Hippocampal formation (tissue), 2 donors: ENCODE results near the gene UTF1.
"Not testable (repeated sequence)": the region's sequence is repeated elsewhere in the genome, so short reads cannot be mapped to it uniquely, and the experiment has no call there.

Source experiments
- DNase-seq, 2 donors: peaks; one replicate each; lab custom pipeline; 2025; lab: John Stamatoyannopoulos, UW

Gene UTF1

DNA sequence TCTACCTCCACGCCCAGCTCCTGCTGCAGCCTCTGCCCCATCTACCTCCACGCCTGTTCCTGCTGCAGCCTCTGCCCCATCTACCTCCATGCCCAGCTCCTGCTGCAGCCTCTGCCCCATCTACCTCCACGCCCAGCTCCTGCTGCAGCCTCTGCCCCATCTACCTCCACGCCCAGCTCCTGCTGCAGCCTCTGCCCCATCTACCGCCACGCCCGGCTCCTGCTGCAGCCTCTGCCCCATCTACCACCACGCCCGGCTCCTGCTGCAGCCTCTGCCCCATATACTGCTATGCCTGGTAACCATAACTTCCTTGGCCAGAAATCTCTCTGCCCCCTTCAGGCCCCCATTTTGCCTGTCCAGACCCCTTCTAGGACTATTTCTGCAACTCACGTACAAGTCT lies 35.0 kb downstream of the UTF1 start:
- DNase-seq: not testable (repeated sequence)

DNA sequence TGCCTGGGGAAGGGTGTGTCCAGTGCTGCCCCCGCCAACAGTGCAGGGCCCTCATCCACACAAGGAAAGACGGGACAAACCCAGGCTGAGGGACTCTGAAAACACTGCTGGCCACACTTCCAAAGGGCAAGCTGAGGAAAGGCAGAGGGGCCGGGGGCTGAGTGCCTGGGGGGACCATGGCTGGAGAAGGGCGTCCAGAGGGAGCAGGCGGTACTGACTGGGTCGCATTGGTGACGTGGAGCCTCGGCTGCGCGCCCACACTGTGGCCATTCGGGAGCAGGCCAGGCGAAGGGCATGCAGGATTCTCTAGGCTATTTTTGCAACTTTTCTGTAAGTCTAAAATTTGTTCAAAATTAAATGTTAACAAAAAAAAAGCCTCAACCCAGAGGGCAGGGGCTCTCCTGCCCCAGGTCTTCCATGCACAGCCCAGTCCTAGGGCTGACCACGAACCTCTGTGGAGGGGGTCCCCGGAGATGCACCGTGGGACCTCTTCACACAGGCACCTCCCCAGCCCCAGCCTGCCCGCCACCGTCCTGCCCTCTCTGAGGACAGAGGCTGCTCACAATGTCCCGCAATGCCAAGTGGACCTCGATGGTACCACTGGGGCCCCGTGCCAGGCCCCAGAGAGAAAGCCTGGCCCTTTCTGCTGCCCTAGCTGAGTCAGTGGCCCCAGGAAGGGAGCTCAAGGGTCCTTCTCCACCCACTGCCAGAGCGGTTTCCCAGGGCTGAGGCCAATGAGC lies 36.2 kb downstream of the UTF1 start:
- no peak for DNase-seq

DNA sequence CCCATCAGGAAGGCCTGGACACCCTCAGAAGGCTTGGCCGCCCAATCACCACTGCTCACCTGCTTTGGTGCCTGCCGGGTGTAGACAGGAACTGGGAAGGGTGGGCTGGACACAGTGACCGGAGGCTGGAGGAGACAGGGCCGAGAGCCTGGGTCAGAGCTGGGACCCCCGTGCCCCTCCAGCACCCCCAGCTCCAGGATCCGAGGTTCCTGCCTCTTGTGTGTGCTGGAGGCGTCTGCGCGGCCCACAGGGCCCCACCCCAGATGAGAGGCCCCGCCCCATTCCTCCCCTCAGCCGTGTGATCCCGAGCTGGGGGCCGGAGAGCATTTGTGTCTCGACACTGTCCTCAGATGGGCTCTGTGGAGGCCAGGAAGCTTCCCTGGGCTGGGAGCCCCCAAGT lies 37.3 kb downstream of the UTF1 start:
- no peak for DNase-seq

DNA sequence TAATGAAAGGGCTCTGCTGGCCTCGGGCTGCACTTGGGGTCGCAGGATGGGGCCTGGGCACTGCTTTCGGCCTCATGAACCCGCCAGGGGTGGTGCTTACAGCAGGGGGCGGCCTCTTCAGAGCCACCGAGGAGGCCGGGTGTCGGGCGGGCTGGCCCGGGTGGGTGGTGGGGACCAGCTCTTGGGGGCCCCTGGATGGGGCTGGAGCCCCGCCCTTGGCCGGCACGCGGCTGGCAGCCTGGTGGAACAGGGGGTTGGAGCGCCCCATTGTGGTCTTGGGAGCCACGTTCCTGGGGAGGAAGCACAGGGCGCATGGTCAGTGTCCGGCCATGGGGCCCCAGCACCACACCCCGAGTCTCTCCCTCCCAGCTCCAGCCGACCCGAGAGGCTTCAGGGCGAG lies 37.8 kb downstream of the UTF1 start:
- no peak for DNase-seq

DNA sequence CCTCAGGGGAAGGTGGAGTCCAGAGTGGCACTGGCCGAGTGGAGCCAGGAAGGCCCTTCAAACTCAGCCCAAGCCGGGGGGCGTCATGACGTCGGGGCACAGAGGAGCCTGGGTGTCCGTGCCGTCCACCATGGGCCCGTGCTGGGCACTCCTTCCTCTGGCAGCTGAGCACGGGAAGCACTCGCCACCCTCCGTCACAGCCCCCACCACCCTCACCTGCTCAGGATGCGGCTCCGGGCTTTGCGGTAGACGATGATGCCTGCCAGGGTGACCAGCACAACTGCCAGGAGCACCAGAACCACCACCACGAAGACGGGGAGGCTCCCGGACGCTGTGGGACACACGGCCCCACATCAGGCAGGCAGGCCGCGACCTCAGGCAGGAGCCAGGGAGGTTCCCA lies 38.5 kb downstream of the UTF1 start:
- DNase-seq: no peak

DNA sequence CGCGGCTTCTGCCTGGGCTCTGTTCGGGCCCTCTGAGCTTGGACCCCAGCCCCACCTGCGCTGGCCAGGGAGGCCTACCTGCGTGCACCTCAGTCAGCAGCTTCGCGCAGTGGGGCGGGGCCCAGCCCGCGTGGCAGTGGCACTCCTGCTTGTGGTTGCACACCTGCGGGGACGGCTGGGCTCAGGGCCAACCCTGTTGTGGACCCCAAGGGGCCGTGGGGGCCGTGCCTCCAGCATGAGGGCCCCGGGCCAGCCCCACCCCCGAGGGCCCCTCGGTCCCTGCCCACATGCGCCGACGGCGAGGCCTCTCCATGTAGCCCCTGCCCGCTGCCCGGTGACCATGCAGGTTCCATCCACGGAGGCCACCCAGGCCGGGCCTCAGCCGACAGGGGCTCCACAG lies 39.4 kb downstream of the UTF1 start:
- no peak for DNase-seq

DNA sequence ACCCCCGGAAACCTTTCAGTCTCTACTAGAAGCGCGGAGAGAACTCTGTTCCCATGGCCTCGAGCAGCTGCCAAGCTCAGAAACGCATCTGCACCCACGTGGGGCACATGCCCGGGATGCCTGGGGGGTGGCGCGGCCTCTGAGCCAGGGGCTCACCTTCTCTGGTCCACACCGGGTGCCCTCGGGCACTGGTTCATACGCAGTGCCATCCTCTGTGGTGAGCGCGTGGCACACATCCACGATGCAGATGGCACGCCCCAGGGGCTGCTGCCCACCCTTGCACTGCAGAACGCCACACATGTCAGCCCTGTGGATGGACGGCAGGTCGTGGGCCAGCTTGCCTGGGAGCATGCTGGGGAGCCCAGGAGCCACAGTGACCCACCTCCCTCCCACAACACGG lies 40.2 kb downstream of the UTF1 start:
- DNase-seq: no peak

DNA sequence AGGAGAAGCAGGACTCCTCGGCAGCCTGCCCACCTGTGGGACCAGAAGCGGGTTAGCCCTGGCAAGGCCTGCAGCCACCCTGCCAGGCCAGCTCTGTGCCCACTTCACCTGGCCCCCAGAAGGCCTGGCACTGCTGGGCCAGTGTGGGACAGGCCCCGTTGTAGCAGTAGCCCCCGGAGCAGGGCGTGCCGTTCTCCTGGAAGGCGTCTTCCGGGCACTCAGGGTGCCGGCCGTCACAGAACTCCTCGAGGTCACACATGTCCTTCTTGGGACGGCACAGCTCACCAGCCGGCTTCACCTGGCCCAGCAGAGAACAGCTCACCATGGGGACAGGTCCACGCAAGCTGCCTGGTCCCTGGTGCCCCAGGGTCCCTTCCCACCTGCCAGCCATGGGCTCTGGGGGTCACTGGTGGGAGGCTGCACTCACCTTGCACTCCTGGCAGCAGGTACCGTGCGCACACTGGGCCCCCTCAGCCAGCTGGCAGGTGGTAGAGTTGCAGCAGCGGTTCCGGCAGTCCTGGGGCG lies 40.8 kb downstream of the UTF1 start:
- DNase-seq: no peak

DNA sequence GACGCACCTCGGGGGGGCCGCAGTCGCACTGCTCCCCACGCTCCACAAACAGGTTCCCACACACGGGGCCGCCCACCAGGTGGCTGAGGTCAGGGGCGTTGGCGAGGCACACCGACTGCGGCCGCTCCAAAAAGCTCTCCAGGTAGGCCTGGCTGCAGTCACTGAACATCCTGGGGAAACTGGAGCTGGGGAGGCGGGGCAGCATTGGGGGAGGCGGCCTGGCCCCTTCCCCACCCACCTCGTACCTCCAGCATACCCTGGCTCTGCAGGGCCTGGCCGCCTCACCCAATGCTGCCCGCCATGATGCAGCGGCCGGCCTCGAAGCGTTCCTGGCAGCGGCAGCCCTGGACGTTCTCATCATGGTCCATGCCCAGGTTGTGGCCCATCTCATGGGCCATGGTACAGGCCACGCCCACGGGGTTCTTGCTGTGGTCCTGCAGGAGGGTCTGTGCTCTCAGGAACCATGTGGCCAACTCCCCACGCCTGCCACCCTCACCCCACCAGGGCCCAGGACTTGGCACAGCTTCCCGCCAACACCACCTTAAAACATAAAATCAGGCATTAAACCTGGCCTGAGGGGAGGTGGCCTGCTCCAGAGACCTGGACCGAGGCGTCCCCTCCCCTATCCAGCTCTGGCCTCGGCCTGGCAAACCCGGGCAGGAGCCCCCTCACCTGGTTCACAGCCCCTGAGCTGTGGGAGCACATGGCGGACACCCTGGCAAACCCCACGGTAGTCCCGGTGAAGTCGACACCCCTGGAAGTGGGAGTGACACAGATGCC lies 41.7 kb downstream of the UTF1 start:
- no peak for DNase-seq

DNA sequence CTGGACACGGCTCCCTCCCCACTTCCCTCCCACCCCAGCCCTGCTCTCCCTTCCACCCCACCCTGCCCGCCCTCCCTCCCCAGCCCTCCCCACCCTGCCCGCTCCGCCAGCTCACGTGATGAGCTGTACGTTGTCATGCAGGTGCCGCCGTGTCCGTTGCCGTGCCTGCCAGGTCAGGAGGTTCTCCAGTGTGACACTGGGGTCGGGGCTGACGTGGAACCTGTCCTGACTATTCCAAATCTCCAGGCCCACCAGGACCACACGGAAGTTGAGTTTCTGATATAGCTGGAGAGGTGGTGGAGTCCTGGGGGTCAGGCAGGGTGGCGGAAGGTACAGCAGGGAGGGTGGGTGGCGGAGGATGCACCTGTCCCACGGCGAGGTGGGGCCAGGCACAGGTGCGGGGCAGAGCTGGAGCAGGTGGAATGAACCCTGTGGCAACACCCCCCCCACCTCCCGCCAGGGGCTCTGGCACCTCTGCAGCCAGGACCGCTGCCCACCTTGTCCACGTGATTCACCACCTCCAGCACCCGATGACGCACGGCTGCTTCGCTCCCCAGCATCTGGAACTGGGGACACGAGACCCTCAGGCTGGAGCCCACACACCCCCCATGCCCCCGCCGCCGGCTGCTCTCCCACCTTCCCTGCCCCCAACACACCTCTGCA lies 42.4 kb downstream of the UTF1 start:
- no peak for DNase-seq

DNA sequence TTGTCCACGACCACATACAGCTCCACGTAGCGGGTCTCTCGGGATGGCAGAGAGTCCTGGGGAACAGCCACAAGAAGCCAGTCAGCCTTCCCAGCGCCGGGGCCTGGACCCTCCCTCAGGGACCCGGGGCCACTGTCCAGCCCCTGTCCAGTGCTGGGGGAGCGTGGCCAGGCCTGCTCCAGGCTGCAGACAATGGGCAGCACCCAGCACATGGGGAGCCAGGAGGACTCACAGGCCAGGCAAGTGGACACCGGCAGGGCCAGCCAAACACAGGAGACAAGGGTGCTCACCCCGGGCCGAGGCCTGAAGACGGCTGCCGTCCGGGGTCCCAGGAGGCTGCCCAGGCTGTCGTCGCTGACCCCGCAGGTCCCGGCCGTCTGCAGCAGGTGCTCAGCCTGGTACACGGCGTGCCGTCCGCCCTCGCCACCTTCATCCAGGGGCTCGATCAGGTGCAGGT lies 43.0 kb downstream of the UTF1 start:
- no peak for DNase-seq

DNA sequence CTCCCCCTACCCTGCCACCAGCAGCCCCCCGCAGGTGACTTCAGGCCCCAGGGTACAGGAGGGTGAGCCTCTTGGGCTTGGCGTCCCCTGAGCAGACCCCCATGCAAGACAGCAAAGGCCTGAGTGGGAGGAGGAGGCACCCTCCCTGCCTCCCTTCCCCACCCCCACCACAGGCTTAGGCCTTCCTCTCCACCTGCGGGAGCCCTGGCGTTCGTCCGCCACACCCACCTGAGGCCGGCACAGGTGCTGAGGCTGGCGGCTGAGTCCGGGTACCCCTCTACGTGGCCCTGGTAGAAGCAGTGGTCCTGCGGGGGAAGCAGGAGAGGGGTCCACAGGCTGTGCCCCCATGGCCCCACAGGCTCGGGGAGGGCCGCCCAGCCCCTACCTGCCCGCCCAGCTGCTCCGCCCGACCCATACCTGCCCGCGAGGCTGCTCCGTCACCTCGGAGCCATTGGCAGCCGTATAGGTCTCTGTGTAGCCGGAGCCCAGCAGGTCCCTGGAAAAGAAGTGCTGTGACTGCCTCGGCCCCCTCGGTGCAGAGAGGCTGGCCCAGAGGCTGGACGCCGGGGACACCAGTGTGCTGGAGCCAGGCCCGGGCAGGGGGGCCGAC lies 43.6 kb downstream of the UTF1 start:
- DNase-seq: no peak

DNA sequence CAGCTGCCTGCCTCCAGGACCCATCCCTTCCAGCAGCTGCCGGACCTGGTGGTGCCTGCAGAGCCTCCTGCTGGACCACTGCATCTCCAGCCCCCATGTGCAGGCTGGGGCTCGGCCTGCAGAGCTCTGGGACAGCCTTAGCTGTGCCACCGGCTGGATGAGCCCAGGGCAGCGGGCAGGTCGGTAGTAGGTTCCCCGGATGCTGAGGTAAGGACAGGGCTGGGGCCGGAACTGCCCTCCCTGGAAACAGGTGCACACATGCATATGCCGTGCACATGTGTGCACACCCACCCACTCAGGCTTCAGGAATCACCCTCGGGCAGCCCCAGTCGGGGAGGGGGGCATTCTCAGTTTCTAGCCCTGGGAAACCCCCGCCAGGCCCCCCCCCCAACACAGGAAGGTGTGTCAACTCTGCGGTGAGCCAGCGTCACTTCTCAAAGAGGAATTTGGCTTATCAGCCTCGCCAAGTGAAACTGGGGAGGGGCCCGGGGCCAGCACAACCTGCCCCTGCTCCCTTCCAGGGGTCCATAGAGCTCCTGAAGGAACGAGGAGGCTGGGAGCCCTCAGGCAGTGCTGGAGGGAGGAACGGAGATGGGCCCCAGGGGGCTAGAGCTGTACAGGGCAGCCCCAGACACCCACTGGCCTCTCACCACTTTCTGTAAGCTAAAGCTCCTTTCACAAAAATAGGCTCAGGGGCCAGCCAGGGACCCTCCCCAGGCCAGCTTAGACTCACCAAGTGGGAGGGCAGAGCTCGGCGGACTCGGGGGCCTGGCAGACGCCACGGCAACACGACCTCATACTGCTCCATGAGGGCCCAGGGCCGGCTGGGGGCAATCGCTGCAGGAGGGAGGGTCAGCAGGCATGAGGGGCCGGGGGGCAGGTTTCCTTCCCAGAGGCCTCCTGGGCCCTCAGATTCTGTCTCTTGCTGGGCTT lies 45.0 kb downstream of the UTF1 start:
- DNase-seq: no peak

DNA sequence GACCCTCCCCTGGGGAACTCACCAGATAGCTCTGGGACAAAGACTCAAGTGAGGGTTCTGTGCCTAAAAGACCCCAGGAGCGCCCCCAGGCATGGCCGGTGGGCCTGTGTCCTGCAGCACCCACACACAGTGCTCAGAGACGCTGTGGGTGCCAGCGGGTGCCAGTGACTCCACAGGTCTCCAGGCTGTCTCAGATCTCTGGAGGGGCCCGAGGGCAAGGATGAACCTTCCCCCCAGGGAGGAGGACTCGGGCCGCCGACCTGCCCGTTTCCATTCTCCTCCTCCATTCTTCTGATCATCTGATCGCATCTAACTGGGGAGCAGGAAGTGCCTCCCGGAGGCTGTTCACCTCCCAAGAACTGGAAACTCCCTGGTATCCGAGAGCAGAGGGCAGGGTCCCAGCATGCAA lies 45.7 kb downstream of the UTF1 start:
- no peak for DNase-seq

DNA sequence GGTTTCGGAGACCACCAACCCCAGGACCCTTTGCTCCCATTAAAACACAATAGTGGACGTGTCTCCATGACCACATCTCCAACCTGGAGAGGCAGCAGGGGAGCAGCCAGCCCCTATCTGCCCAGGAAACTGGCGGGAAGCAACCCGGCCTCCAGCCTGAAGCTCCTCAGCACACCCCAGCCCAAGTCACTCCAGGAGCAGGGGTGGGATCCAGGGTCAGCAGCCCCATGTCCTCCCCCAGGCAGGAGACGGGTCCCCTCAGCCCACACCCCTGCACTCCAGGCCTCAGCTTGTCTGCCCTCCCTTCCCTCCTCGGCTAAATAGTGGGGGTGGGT lies 46.0 kb downstream of the UTF1 start:
- DNase-seq: no peak

DNA sequence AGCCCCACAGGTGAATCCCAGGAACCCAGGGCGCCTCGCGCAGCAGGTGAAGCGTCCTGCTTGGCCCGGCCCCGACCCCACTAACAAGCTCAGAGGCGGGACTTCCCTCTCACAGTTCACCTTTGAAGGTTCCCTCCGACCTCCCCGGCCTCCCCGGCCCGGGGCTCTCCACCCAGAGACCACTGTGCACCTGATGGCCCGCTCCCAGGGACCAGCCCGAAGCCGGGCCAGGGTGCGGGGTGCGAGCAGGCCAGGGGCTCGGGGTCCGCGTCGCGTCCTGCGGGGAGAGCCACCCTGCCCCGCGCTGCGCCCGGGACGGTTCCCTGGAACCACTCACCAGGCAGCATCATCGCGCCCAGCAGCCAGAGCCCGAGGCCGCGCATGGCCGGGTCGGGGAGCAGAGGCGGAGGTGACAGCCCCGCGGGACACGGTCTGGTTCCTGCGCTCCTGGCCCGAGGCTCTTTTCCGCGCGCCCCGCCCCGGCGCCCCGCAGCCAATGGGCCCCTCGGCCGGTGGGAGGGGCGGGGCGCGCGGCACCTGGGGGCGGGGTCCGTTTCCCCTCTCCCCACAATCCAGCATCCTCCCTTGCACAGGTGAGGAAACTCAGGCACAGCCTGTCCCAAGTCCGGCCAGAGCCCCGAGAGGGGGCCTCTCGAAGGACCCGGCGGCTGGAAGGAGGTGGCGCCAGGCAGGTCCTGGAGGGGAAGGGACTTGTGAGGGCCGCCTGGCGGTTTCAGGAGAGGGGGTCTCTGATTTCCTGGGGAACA lies 46.6 kb downstream of the UTF1 start, which contains the start of gene ADAM8:
TSS of gene ADAM8 (minus strand) at position 434 of the 767 bp plus-strand sequence. CDS start at position 383, 51 bp downstream.
- no peak for DNase-seq

DNA sequence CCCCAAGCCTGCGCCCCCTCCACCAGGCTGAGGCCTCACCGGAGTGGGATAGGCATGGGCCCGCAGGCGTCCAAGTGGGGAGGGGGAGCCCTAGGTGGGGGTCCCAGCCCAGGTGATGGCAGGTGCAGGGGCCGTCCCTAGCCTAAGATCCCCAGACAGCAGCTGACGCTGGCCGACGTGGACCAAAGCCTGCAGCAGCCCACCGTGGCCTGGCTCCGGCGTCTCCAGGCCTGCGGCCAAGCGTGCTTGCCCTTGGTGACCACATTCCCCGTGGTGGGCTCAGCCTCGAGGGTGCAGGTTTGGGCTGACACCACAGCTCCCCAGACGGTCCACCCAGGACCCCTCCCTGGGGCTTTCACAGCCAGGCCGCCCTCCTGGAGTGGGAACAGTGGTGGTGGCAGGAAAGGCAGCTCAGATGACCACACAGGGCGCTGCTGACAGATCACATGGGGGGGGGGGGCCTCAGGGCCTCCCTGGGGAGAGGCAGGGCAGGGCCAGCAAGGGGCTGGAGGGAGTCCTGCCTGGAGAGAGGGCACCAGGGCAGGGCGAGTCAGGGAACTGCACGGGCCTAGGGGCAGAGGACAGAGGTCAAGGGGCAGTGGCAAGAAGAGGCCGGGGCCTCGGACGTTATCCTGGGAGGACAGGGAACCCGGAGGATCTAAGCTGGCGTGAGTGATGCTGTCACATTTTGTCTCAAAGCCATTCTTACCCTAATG lies 47.4 kb downstream of the UTF1 start:
- DNase-seq: no peak

DNA sequence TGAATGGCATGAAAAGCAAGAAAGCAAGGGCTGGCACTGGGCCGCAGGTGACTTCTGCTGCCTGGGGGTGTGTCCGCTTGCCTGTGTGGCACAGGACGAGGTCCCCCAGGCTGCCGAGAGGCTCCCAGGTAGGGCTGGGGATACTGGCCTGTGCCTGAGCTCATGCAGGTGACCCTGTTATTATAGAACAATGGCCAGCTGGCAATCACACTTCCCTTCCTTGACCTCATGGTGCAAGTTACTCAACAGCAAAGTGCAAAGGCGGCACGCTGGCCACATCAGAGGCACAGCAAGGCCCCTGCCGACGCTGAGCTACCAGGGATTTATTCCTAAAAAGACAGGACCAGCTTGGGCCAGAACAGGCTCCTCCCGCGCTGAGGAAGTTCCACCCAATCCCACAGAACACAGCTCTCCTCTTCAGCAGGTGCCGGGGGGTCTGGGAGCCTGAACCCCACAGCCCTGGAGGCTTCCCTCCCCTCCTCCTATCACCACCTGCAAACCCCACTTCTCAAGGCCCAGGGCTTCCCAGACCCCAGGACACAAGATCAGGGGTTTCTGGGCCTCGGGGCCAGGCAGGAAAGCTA lies 48.1 kb downstream of the UTF1 start:
- no peak for DNase-seq

DNA sequence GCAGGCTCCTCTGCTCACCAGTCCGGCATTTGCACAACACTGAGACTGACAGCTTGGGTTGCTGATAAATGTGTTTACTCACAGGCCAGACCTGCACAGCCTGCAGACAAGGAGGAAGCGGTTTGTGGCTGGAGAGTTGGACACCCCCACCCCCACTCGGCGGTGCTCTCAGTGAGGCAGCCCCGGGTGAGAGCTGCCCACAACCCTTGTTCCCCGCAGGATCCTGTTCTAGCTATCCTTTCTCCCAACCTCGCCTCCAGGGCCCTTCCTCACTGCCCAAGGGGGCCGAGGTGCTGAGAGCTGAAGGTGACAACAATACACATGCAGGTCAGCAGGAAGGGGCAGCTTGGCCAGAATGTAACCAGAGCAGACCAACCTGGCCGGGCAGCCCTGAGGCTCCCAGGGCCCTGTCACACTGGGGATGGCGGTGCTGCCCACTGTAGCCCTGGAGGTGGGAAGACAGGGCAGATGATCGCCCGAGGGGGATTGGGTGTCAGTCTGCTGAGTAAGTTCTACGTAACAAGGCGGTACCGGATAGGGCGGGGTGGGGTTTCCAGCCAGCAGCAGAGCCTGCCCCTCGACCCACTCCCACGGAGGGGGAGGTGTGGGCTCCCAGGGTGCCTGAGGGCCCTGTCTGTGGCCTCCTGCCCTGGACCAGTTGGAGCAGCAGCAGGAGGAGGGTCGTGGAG lies 48.7 kb downstream of the UTF1 start:
- DNase-seq: peak in 1 of 2 donors; percentile 9
